Bone marrow (tissue), 2 donors: ENCODE data around the gene MKRN1.
"Not testable (repeated sequence)": the region's sequence is repeated elsewhere in the genome, so short reads cannot be mapped to it uniquely, and the experiment has no call there.

Experiments used
- DNase-seq, 2 donors: peaks; one replicate each; lab custom pipeline; 2025; lab: John Stamatoyannopoulos, UW

MKRN1 gene

GRCh38 chr7:140485500-140486265 is 6.4 kb upstream of the MKRN1 start:
- DNase-seq, result no peak

- DNase-seq, result no peak
Observed at GRCh38 chr7:140484951-140485499, 5.7 kb upstream of the MKRN1 start.

- no peak for DNase-seq
Observed at GRCh38 chr7:140484479-140484878, 5.2 kb upstream of the MKRN1 start.

GRCh38 chr7:140479739-140480084 is 407 bp upstream of the MKRN1 start:
- no peak for DNase-seq

- DNase-seq, result peak; percentile 68 to 74
Observed at GRCh38 chr7:140478246-140479061, 851 bp downstream of the MKRN1 start.

- no peak for DNase-seq
Observed at GRCh38 chr7:140476698-140477261, 2.5 kb downstream of the MKRN1 start.

GRCh38 chr7:140475747-140476333 is 3.5 kb downstream of the MKRN1 start:
- no peak for DNase-seq

- no peak for DNase-seq
Observed at GRCh38 chr7:140463111-140463510, 16.2 kb downstream of the MKRN1 start.

GRCh38 chr7:140458916-140459315 is 20.4 kb downstream of the MKRN1 start:
- no peak for DNase-seq

- DNase-seq, result no peak
Observed at GRCh38 chr7:140458201-140458600, 21.1 kb downstream of the MKRN1 start.

GRCh38 chr7:140456551-140457051 is 22.7 kb downstream of the MKRN1 start:
- no peak for DNase-seq

GRCh38 chr7:140455743-140456142 is 23.6 kb downstream of the MKRN1 start:
- DNase-seq, result no peak

GRCh38 chr7:140454657-140455015 is 24.7 kb downstream of the MKRN1 start:
- DNase-seq, result no peak

- DNase-seq, result not testable (repeated sequence)
Observed at GRCh38 chr7:140453785-140454656, 25.3 kb downstream of the MKRN1 start.

- DNase-seq, result no peak
Observed at GRCh38 chr7:140453273-140453672, 26.0 kb downstream of the MKRN1 start.

- DNase-seq, result no peak
Observed at GRCh38 chr7:140451716-140452115, 27.6 kb downstream of the MKRN1 start.

- no peak for DNase-seq
Observed at GRCh38 chr7:140448781-140449480, 30.4 kb downstream of the MKRN1 start.

- DNase-seq, result no peak
Observed at GRCh38 chr7:140447841-140448240, 31.5 kb downstream of the MKRN1 start.

GRCh38 chr7:140446467-140446866 is 32.8 kb downstream of the MKRN1 start:
- DNase-seq, result no peak

GRCh38 chr7:140441519-140441918 is 37.8 kb downstream of the MKRN1 start:
- no peak for DNase-seq

GRCh38 chr7:140440593-140440992 is 38.7 kb downstream of the MKRN1 start:
- DNase-seq, result no peak
